ENCODE data around the gene MAPT. TPM values are rescaled to one million over a fixed set of nuclear protein-coding genes. Genes with fewer than 3 reads are reported as not detected.

Gene MAPT
- total RNA-seq, 1 donor from 2014 or later: 6.1 TPM

DNA sequence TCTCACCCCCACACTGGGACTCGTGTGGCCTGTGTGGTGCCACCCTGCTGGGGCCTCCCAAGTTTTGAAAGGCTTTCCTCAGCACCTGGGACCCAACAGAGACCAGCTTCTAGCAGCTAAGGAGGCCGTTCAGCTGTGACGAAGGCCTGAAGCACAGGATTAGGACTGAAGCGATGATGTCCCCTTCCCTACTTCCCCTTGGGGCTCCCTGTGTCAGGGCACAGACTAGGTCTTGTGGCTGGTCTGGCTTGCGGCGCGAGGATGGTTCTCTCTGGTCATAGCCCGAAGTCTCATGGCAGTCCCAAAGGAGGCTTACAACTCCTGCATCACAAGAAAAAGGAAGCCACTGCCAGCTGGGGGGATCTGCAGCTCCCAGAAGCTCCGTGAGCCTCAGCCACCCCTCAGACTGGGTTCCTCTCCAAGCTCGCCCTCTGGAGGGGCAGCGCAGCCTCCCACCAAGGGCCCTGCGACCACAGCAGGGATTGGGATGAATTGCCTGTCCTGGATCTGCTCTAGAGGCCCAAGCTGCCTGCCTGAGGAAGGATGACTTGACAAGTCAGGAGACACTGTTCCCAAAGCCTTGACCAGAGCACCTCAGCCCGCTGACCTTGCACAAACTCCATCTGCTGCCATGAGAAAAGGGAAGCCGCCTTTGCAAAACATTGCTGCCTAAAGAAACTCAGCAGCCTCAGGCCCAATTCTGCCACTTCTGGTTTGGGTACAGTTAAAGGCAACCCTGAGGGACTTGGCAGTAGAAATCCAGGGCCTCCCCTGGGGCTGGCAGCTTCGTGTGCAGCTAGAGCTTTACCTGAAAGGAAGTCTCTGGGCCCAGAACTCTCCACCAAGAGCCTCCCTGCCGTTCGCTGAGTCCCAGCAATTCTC, 132.1 kb downstream of the MAPT start:
- H3K9me3 ChIP-seq: no peaks in the 10 kb centered on the region
- no peak for DNase-seq (ENCODE audit: extremely low spot score in 2 of 2)
- TF ChIP-seq, protein P1, sequence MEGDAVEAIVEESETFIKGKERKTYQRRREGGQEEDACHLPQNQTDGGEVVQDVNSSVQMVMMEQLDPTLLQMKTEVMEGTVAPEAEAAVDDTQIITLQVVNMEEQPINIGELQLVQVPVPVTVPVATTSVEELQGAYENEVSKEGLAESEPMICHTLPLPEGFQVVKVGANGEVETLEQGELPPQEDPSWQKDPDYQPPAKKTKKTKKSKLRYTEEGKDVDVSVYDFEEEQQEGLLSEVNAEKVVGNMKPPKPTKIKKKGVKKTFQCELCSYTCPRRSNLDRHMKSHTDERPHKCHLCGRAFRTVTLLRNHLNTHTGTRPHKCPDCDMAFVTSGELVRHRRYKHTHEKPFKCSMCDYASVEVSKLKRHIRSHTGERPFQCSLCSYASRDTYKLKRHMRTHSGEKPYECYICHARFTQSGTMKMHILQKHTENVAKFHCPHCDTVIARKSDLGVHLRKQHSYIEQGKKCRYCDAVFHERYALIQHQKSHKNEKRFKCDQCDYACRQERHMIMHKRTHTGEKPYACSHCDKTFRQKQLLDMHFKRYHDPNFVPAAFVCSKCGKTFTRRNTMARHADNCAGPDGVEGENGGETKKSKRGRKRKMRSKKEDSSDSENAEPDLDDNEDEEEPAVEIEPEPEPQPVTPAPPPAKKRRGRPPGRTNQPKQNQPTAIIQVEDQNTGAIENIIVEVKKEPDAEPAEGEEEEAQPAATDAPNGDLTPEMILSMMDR (IDR thresholded peaks at IDR 0.05): no peak
- no peak for TF ChIP-seq POLR2AphosphoS5 (IDR thresholded peaks at IDR 0.05; ENCODE audit: insufficient read depth in 1 of 2, low read depth in 1 of 2)
- TF ChIP-seq POLR2A (IDR thresholded peaks at IDR 0.05): no peak
- no peaks in the 10 kb centered on the region for H3K27me3 ChIP-seq
- H3K4me1 ChIP-seq: no peaks in the 10 kb centered on the region
- intact Hi-C loops (cut with DNase I): no loop called here
- no peak overlapping the region for H3K27ac ChIP-seq
- peaks cover 0 to 14% of the 10 kb centered on the region in 2 donors for H3K36me3 ChIP-seq
- no peak overlapping the region for H3K4me3 ChIP-seq

DNA sequence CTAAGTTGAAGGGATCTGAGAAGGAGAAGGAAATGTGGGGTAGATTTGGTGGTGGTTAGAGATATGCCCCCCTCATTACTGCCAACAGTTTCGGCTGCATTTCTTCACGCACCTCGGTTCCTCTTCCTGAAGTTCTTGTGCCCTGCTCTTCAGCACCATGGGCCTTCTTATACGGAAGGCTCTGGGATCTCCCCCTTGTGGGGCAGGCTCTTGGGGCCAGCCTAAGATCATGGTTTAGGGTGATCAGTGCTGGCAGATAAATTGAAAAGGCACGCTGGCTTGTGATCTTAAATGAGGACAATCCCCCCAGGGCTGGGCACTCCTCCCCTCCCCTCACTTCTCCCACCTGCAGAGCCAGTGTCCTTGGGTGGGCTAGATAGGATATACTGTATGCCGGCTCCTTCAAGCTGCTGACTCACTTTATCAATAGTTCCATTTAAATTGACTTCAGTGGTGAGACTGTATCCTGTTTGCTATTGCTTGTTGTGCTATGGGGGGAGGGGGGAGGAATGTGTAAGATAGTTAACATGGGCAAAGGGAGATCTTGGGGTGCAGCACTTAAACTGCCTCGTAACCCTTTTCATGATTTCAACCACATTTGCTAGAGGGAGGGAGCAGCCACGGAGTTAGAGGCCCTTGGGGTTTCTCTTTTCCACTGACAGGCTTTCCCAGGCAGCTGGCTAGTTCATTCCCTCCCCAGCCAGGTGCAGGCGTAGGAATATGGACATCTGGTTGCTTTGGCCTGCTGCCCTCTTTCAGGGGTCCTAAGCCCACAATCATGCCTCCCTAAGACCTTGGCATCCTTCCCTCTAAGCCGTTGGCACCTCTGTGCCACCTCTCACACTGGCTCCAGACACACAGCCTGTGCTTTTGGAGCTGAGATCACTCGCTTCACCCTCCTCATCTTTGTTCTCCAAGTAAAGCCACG, 133.0 kb downstream of the MAPT start:
- intact Hi-C loops (cut with DNase I): no loop called here
- H3K36me3 ChIP-seq: peaks cover 0 to 23% of the 10 kb centered on the region in 2 donors
- no peaks in the 10 kb centered on the region for H3K9me3 ChIP-seq
- no peaks in the 10 kb centered on the region for H3K4me1 ChIP-seq
- no peak overlapping the region for H3K4me3 ChIP-seq
- no peaks in the 10 kb centered on the region for H3K27me3 ChIP-seq
- no peak overlapping the region for H3K27ac ChIP-seq
- DNase-seq (ENCODE audit: extremely low spot score in 2 of 2): no peak
- no peak for TF ChIP-seq POLR2AphosphoS5 (IDR thresholded peaks at IDR 0.05; ENCODE audit: insufficient read depth in 1 of 2, low read depth in 1 of 2)
- TF ChIP-seq POLR2A (IDR thresholded peaks at IDR 0.05): no peak
- TF ChIP-seq, protein P1 (IDR thresholded peaks at IDR 0.05): no peak

GRCh38 chr17:46027976-46028325, 133.6 kb downstream of the MAPT start:
- no peak overlapping the region for H3K27ac ChIP-seq
- no peak overlapping the region for H3K4me3 ChIP-seq
- H3K27me3 ChIP-seq: no peaks in the 10 kb centered on the region
- H3K36me3 ChIP-seq: peaks cover 0 to 29% of the 10 kb centered on the region in 2 donors
- no peaks in the 10 kb centered on the region for H3K4me1 ChIP-seq
- TF ChIP-seq, protein P1 (IDR thresholded peaks at IDR 0.05): no peak
- TF ChIP-seq POLR2AphosphoS5 (IDR thresholded peaks at IDR 0.05; ENCODE audit: insufficient read depth in 1 of 2, low read depth in 1 of 2): no peak
- intact Hi-C loops (cut with DNase I): no loop called here
- DNase-seq (ENCODE audit: extremely low spot score in 2 of 2): no peak
- H3K9me3 ChIP-seq: no peaks in the 10 kb centered on the region

DNA sequence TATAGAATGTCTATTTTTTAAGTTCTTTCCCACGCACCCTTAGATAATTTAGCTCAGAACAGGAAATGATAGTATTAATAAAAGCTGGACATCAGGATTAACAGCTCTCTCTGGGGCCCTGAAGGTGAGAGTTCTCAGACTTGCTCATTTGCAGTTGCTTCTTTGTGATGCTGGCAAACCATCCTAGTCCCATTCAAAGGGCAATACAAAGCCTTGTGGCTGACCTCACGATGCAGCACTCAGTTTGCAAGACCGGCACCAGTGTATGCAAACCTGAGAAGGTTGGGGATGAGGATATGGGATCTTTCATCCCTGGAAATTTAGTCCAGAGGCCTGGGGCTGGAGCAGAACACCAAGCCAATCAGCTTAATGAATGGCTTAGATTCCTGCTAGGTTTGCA, 134.0 kb downstream of the MAPT start:
- H3K4me3 ChIP-seq: no peak overlapping the region
- no peaks in the 10 kb centered on the region for H3K27me3 ChIP-seq
- intact Hi-C loops (cut with DNase I): no loop called here
- TF ChIP-seq POLR2A (IDR thresholded peaks at IDR 0.05): no peak
- TF ChIP-seq, protein P1 (IDR thresholded peaks at IDR 0.05): no peak
- no peak for TF ChIP-seq POLR2AphosphoS5 (IDR thresholded peaks at IDR 0.05; ENCODE audit: insufficient read depth in 1 of 2, low read depth in 1 of 2)
- no peak overlapping the region for H3K27ac ChIP-seq
- no peaks in the 10 kb centered on the region for H3K9me3 ChIP-seq
- no peaks in the 10 kb centered on the region for H3K4me1 ChIP-seq
- DNase-seq (ENCODE audit: extremely low spot score in 2 of 2): no peak
- peaks cover 0 to 33% of the 10 kb centered on the region in 2 donors for H3K36me3 ChIP-seq
